HepG2 (cell line): Measurements from ENCODE around the gene SYT17. TPM values are rescaled to one million over a fixed set of nuclear protein-coding genes. Genes with fewer than 3 reads are reported as not detected.
A peak's percentile ranks its signal among the peaks of the same experiment; 100 is the strongest.

Experiments
- ATAC-seq: fragments of 200-7000 bp; cut with Tn5 transposase; 3 replicates; pipeline ENCODE4 v1.9.1; 2020; ENCODE audit warnings: mild to moderate bottlenecking, moderate library complexity
- BruUV-seq: library from RNA; stranded (reverse); fragments of 400-500 nt; replicated peaks from 2 replicates; lab custom pipeline; 2021; lab: Mats Ljungman, UMichigan
- CTCF ChIA-PET: fragments of 300-600 bp; formaldehyde crosslinking; extraction: SDS; loops from one replicate; lab custom pipeline; 2021; ENCODE audit warnings: low total read pairs, inconsistent platforms, low intra/inter-chr PET ratio; lab: Yijun Ruan, JAX
- POLR2A ChIA-PET: fragments of 350-600 bp; sonication (Branson Sonifier 250); formaldehyde crosslinking; loops from one replicate; lab custom pipeline; 2020; ENCODE audit warnings: antibody characterized with exemption, inconsistent platforms; lab: Yijun Ruan, JAX
- DNase-seq: peaks from one replicate; pipeline ENCODE4 v3.0.0-alpha.2; 2015; ENCODE audit warnings: low spot score
- FAIRE-seq: peaks from 3 replicates; lab custom pipeline; 2011; peaks lifted over from hg19 to GRCh38; lab: Jason Lieb, UNC
- H2AFZ ChIP-seq: one replicate; pipeline ENCODE4 v1.6.1; 2011; ENCODE audit warnings: low read length, inconsistent platforms
- H3K27ac ChIP-seq: fragments of 300-600 bp; 3 replicates; pipeline ENCODE4 v1.8.0; 2011; ENCODE audit warnings: mixed run types, mild to moderate bottlenecking, mixed read lengths, low read length, inconsistent platforms; ENCODE audit not compliant: insufficient read depth; ENCODE audit errors: extremely low read length
- H3K27me3 ChIP-seq, 2 experiments: fragments of 200-600 bp in 1 of 2; 2 replicates in 1 of 2; 3 replicates in 1 of 2; pipeline versions ENCODE4 v1.6.0 to v1.8.0; 2011; ENCODE audit warnings: low read length in 2 of 2, mild to moderate bottlenecking in 2 of 2, moderate library complexity in 2 of 2, inconsistent platforms in 1 of 2; ENCODE audit not compliant: insufficient read depth in 2 of 2, control insufficient read depth in 1 of 2
- H3K36me3 ChIP-seq, 2 experiments: fragments of 200-600 bp in 1 of 2; replicated peaks in 1 of 2; 2 replicates in 1 of 2; 3 replicates in 1 of 2; pipeline versions ENCODE4 v1.5.1 to v1.8.0; 2011; ENCODE audit warnings: low read length in 2 of 2, inconsistent platforms in 1 of 2; ENCODE audit not compliant: insufficient read depth in 2 of 2, control insufficient read depth in 1 of 2
- H3K4me1 ChIP-seq: 2 replicates; pipeline ENCODE4 v1.5.1; 2012; ENCODE audit warnings: low read length, inconsistent platforms; ENCODE audit not compliant: insufficient read depth
- H3K4me2 ChIP-seq: 2 replicates; pipeline ENCODE4 v1.6.0; 2011; ENCODE audit warnings: low read depth, low read length, inconsistent platforms
- H3K4me3 ChIP-seq, 3 experiments: fragments of 200-600 bp in 1 of 3; sonication (generic), shearing (Covaris generic) in 1 of 3; replicated peaks in 1 of 3; 2 replicates each; pipeline ENCODE4 v1.5.1; 2011 to 2016; ENCODE audit warnings: low read length in 3 of 3, inconsistent platforms in 2 of 3, low read depth in 2 of 3, mild to moderate bottlenecking in 2 of 3, control low read depth in 1 of 3, mixed read lengths in 1 of 3; ENCODE audit not compliant: insufficient read depth in 1 of 3
- H3K79me2 ChIP-seq: one replicate; pipeline ENCODE4 v1.6.1; 2011; ENCODE audit warnings: low read length, inconsistent platforms; ENCODE audit not compliant: insufficient read depth
- H3K9ac ChIP-seq: 2 replicates; pipeline ENCODE4 v1.6.0; 2011; ENCODE audit warnings: mild to moderate bottlenecking, low read depth, low read length, inconsistent platforms; ENCODE audit not compliant: insufficient read depth
- H3K9me3 ChIP-seq: 2 replicates; pipeline ENCODE4 v1.5.1; 2012; ENCODE audit warnings: mild to moderate bottlenecking, low read length
- H4K20me1 ChIP-seq: 2 replicates; pipeline ENCODE4 v1.6.0; 2011; ENCODE audit warnings: inconsistent platforms, mild to moderate bottlenecking, low read length, moderate library complexity; ENCODE audit not compliant: insufficient read depth
- HINFP ChIP-seq: sonication (generic); formaldehyde crosslinking; IDR thresholded peaks from 2 replicates; pipeline ENCODE4 v1.4.0; 2020; ENCODE audit warnings: low read depth, mild to moderate bottlenecking, missing genetic modification reagents
- KLF11 ChIP-seq: IDR thresholded peaks from 2 replicates; pipeline ENCODE4 v1.6.1; 2016; ENCODE audit warnings: missing compliant biosample characterization
- KLF15 ChIP-seq: sonication (generic); formaldehyde crosslinking; IDR thresholded peaks from 2 replicates; pipeline ENCODE4 v1.8.1; 2023; ENCODE audit warnings: borderline replicate concordance, mild to moderate bottlenecking, inconsistent platforms, missing genetic modification reagents, mixed read lengths
- MAFF ChIP-seq: IDR thresholded peaks from 2 replicates; pipeline ENCODE4 v1.6.1; 2011; ENCODE audit warnings: low read depth, low read length, improper control_type of control experiment
- MAFK ChIP-seq, 2 experiments: IDR thresholded peaks in 1 of 2; conservative IDR thresholded peaks in 1 of 2; 2 replicates each; pipeline ENCODE4 v1.6.1; 2011; ENCODE audit warnings: improper control_type of control experiment in 2 of 2, low read length in 2 of 2
- NFE2L2 ChIP-seq: fragments of 150-350 bp; IDR thresholded peaks from 2 replicates; pipeline ENCODE4 v1.6.1; 2014; ENCODE audit warnings: low read length
- NFIB ChIP-seq: sonication (generic); formaldehyde crosslinking; IDR thresholded peaks from 2 replicates; pipeline ENCODE4 v1.9.0; 2021; ENCODE audit warnings: missing genetic modification reagents, mild to moderate bottlenecking, borderline replicate concordance
- PCBP2 ChIP-seq: fragments of 200-400 bp; formaldehyde crosslinking; optimal IDR thresholded peaks from 2 replicates; pipeline ENCODE3; 2018; ENCODE audit warnings: low read length, low read depth; ENCODE audit not compliant: poor library complexity, severe bottlenecking
- PITX1 ChIP-seq: sonication (generic); formaldehyde crosslinking; IDR thresholded peaks from 2 replicates; pipeline ENCODE4 v1.5.1; 2020; ENCODE audit warnings: mild to moderate bottlenecking, missing genetic modification reagents
- RFX1 ChIP-seq: fragments of 450-650 bp; IDR thresholded peaks from 2 replicates; pipeline ENCODE4 v1.6.1; 2017
- RFX3 ChIP-seq: IDR thresholded peaks from 2 replicates; pipeline ENCODE4 v1.6.1; 2016; ENCODE audit warnings: missing biosample characterization, missing genetic modification reagents
- SKI ChIP-seq: fragments of 450-650 bp; IDR thresholded peaks from one replicate; pipeline ENCODE4 v1.6.1; 2018; ENCODE audit warnings: mild to moderate bottlenecking; ENCODE audit not compliant: partially characterized antibody
- TOPORS ChIP-seq: sonication (generic); formaldehyde crosslinking; IDR thresholded peaks from 2 replicates; pipeline ENCODE4 v1.8.0; 2023; ENCODE audit warnings: mild to moderate bottlenecking, missing genetic modification reagents
- ZNF121 ChIP-seq: sonication (generic); formaldehyde crosslinking; IDR thresholded peaks from 2 replicates; pipeline ENCODE4 v1.5.0; 2020; ENCODE audit warnings: mild to moderate bottlenecking, missing genetic modification reagents
- ZNF580 ChIP-seq: IDR thresholded peaks from 2 replicates; pipeline ENCODE4 v1.6.1; 2016; ENCODE audit warnings: low read depth, borderline replicate concordance
- ZNF598 ChIP-seq: sonication (generic); formaldehyde crosslinking; IDR thresholded peaks from 2 replicates; pipeline ENCODE4 v1.5.1; 2020; ENCODE audit warnings: mild to moderate bottlenecking, missing genetic modification reagents, borderline replicate concordance
- ZNF879 ChIP-seq: sonication (generic); formaldehyde crosslinking; IDR thresholded peaks from 2 replicates; pipeline ENCODE4 v1.8.1; 2023; ENCODE audit warnings: missing genetic modification reagents
- WGBS: methylation state at CpG from one replicate; pipeline ENCODE4 v1.1.6; 2017; ENCODE audit warnings: low lambda C conversion rate; 5-methylcytosine and 5-hydroxymethylcytosine counted together
- in situ Hi-C: cut with HindIII; loops from 2 replicates; pipeline ENCODE4 v1.10.0; 2017; ENCODE audit warnings: low pct_unique_long_range_greater_than_20kb; ENCODE audit not compliant: extremely low pct_ligation_motif_present
- intact Hi-C: fragments of 100-400 bp; cut with micrococcal nuclease; formaldehyde crosslinking; loops from one replicate; pipeline ENCODE4 v1.10.0; 2022; ENCODE audit not compliant: unreplicated experiment
- polyA plus RNA-seq, 8 experiments: library from polyadenylated mRNA; depleted of rRNA in 3 of 8; stranded (reverse) in 7 of 8; unstranded in 1 of 8; fragments of >200 nt; fragmentation: Illumina TruSeq in 4 of 8; extraction: Trizol in 4 of 8; gene quantifications; 2 replicates each; pipeline versions ENCODE4 v1.2.1 to v1.2.3, GENCODE V29; 2011 to 2016; ENCODE audit warnings: low read depth in 4 of 8, missing spikeins in 1 of 8, mixed read lengths in 1 of 8; ENCODE audit not compliant: insufficient read depth in 1 of 8
- total RNA-seq, 5 experiments: library from RNA; depleted of rRNA; stranded (reverse); fragments of >200 nt; fragmentation: Illumina TruSeq; extraction: Trizol; gene quantifications; 2 replicates each; pipeline ENCODE4 v1.2.3, GENCODE V29; 2016; ENCODE audit warnings: low read depth in 1 of 5
- TF ChIP-seq, protein P1 (sequence below): IDR thresholded peaks from 2 replicates; pipeline ENCODE4 v1.6.1; 2016; ENCODE audit warnings: control low read depth

The SYT17 gene
- total and polyA plus RNA-seq, 2 of the 13 experiments (the other 11 are each of a cell fraction or from before 2014, with no cell fraction given), result 0.44 TPM; not detected in 1

GRCh38 chr16:19290860-19291259 is 122.8 kb downstream of the SYT17 start:
- H3K36me3 ChIP-seq, result no peaks in the 10 kb centered on the region
- no TSS peak for BruUV-seq
- no peak for FAIRE-seq
- no peak for ATAC-seq
- H3K27ac ChIP-seq, result no peak overlapping the region
- in situ Hi-C loops, result no loop called here
- no peak overlapping the region for H2AFZ ChIP-seq
- no peaks in the 10 kb centered on the region for H4K20me1 ChIP-seq
- H3K9me3 ChIP-seq, result no peaks in the 10 kb centered on the region
- H3K27me3 ChIP-seq, result peaks cover 0 to 15% of the 10 kb centered on the region in 2 experiments; a peak in 2 of 5 replicates
- WGBS, result 31% methylated on average over 2 of the region's 2 CpGs
- ChIA-PET CTCF (no interaction called here), POLR2A (no interaction called here)
- no peaks in the 10 kb centered on the region for H3K79me2 ChIP-seq
- intact Hi-C loops, result no loop called here
- no peak for DNase-seq
- no peak overlapping the region for H3K4me3 ChIP-seq
- no peaks in the 10 kb centered on the region for H3K4me1 ChIP-seq
- TF ChIP-seq ZNF121 (CRISPR knock-in tag) (peak; percentile 18; the same call in 1 of the 2 replicates), ZNF879 (CRISPR knock-in tag) (no peak)
- no peak overlapping the region for H3K4me2 ChIP-seq
- no peak overlapping the region for H3K9ac ChIP-seq

GRCh38 chr16:19291475-19291874 is 123.4 kb downstream of the SYT17 start:
- Histone ChIP-seq H4K20me1 (no peaks in the 10 kb centered on the region), H3K9ac (no peak overlapping the region), H3K36me3 (no peaks in the 10 kb centered on the region), H3K4me3 (no peak overlapping the region), H3K4me2 (no peak overlapping the region), H3K27me3 (peaks cover 1 to 20% of the 10 kb centered on the region in 2 experiments; a peak in 3 of 5 replicates), H3K9me3 (no peaks in the 10 kb centered on the region), H2AFZ (no peak overlapping the region), H3K4me1 (no peaks in the 10 kb centered on the region), H3K79me2 (no peaks in the 10 kb centered on the region), H3K27ac (no peak overlapping the region)
- ATAC-seq, result no peak
- CTCF ChIA-PET, result no interaction called here
- FAIRE-seq, result no peak
- POLR2A ChIA-PET, result no interaction called here
- in situ Hi-C loops, result no loop called here
- no peak for DNase-seq
- no TSS peak for BruUV-seq
- intact Hi-C loops, result no loop called here
- 1% methylated on average over 4 of the region's 4 CpGs for WGBS
- no peak for TF ChIP-seq ZNF598 (CRISPR knock-in tag)
- no peak for TF ChIP-seq PITX1 (CRISPR knock-in tag)
- TF ChIP-seq NFIB, result no peak
- peak; percentile 53 for TF ChIP-seq RFX3 (CRISPR knock-in tag)
- TF ChIP-seq, protein P1, sequence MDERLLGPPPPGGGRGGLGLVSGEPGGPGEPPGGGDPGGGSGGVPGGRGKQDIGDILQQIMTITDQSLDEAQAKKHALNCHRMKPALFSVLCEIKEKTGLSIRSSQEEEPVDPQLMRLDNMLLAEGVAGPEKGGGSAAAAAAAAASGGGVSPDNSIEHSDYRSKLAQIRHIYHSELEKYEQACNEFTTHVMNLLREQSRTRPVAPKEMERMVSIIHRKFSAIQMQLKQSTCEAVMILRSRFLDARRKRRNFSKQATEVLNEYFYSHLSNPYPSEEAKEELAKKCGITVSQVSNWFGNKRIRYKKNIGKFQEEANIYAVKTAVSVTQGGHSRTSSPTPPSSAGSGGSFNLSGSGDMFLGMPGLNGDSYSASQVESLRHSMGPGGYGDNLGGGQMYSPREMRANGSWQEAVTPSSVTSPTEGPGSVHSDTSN, result no peak
- TF ChIP-seq PCBP2, result no peak
- no peak for TF ChIP-seq KLF15 (CRISPR knock-in tag)
- peak; percentile 73 for TF ChIP-seq RFX1
- no peak for TF ChIP-seq TOPORS
- peak; percentile 72 for TF ChIP-seq MAFF
- no peak for TF ChIP-seq HINFP (CRISPR knock-in tag)
- TF ChIP-seq KLF11 (CRISPR knock-in tag), result no peak
- no peak for TF ChIP-seq ZNF580
- no peak for TF ChIP-seq SKI
- TF ChIP-seq MAFK (conservative IDR thresholded peaks at IDR 0.05 in 1 of 2, IDR thresholded peaks at IDR 0.05 in 1 of 2; ENCODE audit: low read length in 2 of 2), result peak; percentile 64 to 70
- peak; percentile 33; the same call in 1 of the 2 replicates for TF ChIP-seq NFE2L2
